Neutrophil (primary cell): Measurements from ENCODE around the gene FASTKD1.

Experiments
- H3K27ac ChIP-seq: fragments of 200-600 bp; sonication (generic); 2 replicates; pipeline ENCODE4 v1.5.1; 2016; ENCODE audit warnings: mild to moderate bottlenecking, moderate library complexity
- H3K27me3 ChIP-seq: fragments of 200-600 bp; sonication (generic); 2 replicates; pipeline ENCODE4 v1.6.0; 2016; ENCODE audit warnings: mild to moderate bottlenecking
- H3K36me3 ChIP-seq: fragments of 200-600 bp; sonication (generic); 2 replicates; pipeline ENCODE4 v1.5.1; 2017
- H3K4me1 ChIP-seq, 2 experiments: fragments of 200-600 bp in 1 of 2; sonication (generic) in 1 of 2; 1 replicate in 1 of 2; 2 replicates in 1 of 2; pipeline versions ENCODE4 v1.5.1 to v1.6.1; 2013 to 2016; ENCODE audit warnings: low read depth in 1 of 2, low read length in 1 of 2, mild to moderate bottlenecking in 1 of 2, moderate library complexity in 1 of 2; ENCODE audit not compliant: control insufficient read depth in 1 of 2, insufficient read depth in 1 of 2
- H3K4me3 ChIP-seq, 2 experiments: fragments of 200-600 bp in 1 of 2; sonication (generic) in 1 of 2; 1 replicate in 1 of 2; 2 replicates in 1 of 2; pipeline ENCODE4 v1.5.1; 2013 to 2016; ENCODE audit warnings: low read depth in 1 of 2, low read length in 1 of 2, mild to moderate bottlenecking in 1 of 2, moderate library complexity in 1 of 2
- H3K9me3 ChIP-seq: fragments of 200-600 bp; sonication (generic); 2 replicates; pipeline ENCODE4 v1.5.1; 2016
- TF ChIP-seq, protein P1 (sequence below): fragments of 200-600 bp; sonication (generic); IDR thresholded peaks from 2 replicates; pipeline ENCODE4 v1.5.1; 2016; ENCODE audit warnings: antibody characterized with exemption

FASTKD1 gene

DNA sequence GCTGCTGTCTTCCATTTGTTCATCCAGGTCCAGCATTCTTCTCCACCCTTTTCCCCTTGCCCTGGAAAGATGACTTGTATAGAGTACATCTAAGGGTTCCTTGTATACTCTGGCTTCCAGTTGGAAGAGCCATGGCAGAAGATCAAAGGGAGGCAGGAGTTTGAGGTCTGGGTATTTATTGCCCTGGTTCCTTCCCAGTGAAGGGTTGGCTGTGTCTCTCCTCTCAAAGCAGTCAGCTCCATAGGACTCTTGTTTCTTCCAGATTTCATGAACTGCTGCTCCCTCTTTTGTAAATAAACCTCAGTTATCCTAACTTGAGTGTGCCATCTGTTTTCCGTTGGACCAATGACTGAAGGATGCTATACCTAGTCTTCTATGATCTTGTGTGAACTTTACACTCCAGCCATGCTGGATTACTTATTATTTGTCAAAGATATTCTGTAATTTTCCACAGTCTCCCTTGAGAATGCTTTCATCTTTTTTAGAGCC, 88.0 kb downstream of the FASTKD1 start:
- no peaks in the 10 kb centered on the region for H3K27me3 ChIP-seq
- H3K36me3 ChIP-seq, result no peaks in the 10 kb centered on the region
- no peaks in the 10 kb centered on the region for H3K9me3 ChIP-seq
- H3K4me1 ChIP-seq, result no peaks in the 10 kb centered on the region
- no peak overlapping the region for H3K27ac ChIP-seq
- TF ChIP-seq, protein P1, sequence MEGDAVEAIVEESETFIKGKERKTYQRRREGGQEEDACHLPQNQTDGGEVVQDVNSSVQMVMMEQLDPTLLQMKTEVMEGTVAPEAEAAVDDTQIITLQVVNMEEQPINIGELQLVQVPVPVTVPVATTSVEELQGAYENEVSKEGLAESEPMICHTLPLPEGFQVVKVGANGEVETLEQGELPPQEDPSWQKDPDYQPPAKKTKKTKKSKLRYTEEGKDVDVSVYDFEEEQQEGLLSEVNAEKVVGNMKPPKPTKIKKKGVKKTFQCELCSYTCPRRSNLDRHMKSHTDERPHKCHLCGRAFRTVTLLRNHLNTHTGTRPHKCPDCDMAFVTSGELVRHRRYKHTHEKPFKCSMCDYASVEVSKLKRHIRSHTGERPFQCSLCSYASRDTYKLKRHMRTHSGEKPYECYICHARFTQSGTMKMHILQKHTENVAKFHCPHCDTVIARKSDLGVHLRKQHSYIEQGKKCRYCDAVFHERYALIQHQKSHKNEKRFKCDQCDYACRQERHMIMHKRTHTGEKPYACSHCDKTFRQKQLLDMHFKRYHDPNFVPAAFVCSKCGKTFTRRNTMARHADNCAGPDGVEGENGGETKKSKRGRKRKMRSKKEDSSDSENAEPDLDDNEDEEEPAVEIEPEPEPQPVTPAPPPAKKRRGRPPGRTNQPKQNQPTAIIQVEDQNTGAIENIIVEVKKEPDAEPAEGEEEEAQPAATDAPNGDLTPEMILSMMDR, result no peak
- H3K4me3 ChIP-seq, result no peak overlapping the region

DNA sequence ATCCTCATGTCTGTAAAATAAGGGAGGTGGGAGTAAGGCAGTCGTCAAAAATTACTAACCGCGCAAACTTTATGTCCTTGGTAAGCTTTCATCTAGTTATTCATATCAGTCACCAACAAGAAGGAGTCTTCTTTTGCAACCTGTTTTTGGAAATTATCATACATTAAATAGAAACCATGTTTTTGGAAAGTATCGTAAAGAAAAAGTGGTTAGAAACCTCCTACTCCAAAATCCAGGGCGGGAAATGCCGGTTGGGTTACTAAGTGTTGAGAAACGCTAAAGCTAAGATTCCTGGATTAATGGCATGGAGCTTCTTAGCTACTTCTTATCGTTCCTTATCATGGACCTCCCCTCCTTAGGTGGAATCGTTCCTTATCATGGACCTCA, 93.6 kb downstream of the FASTKD1 start:
- H3K4me1 ChIP-seq, result peaks cover 10 to 13% of the 10 kb centered on the region in 2 experiments
- TF ChIP-seq, protein P1, result no peak
- H3K27ac ChIP-seq, result no peak overlapping the region
- peaks cover 20% of the 10 kb centered on the region for H3K27me3 ChIP-seq
- no peaks in the 10 kb centered on the region for H3K36me3 ChIP-seq
- no peaks in the 10 kb centered on the region for H3K9me3 ChIP-seq
- H3K4me3 ChIP-seq, result peak overlapping the region in 1 of 2 experiments; percentile 61
